Activated T-helper 2 cell treated with anti-CD3 and anti-CD28 coated beads, Interferon-gamma antibody, Interleukin-2, Interleukin-4, amounts not matched to agents 10 μg/mL and 5 μg/mL and 100 μg/mL, durations not matched to agents 14 hours and 24 hours and 36 hours (primary cell): ENCODE results near the gene ZBED1. TPM values are rescaled to one million over a fixed set of nuclear protein-coding genes. Genes with fewer than 3 reads are reported as not detected.
"Not testable (repeated sequence)": the region's sequence is repeated elsewhere in the genome, so short reads cannot be mapped to it uniquely, and the experiment has no call there.

Source experiments
- DNase-seq: peaks from one replicate; pipeline ENCODE4 v3.0.0; 2021; ENCODE audit warnings: low spot score
- H3K27ac Mint-ChIP-seq: one replicate; pipeline ENCODE4 v1.8.0; 2021; ENCODE audit warnings: mixed read lengths
- H3K27me3 Mint-ChIP-seq: one replicate; pipeline ENCODE4 v1.8.0; 2021; ENCODE audit warnings: low read depth, mixed read lengths
- H3K36me3 Mint-ChIP-seq: one replicate; pipeline ENCODE4 v1.8.0; 2021; ENCODE audit warnings: low read depth, mixed read lengths
- H3K4me1 Mint-ChIP-seq: one replicate; pipeline ENCODE4 v1.8.0; 2021; ENCODE audit warnings: low read depth, mixed read lengths
- H3K4me3 Mint-ChIP-seq: one replicate; pipeline ENCODE4 v1.8.0; 2021; ENCODE audit warnings: low read depth, mild to moderate bottlenecking, moderate library complexity, mixed read lengths
- H3K9me3 Mint-ChIP-seq: one replicate; pipeline ENCODE4 v1.8.0; 2021; ENCODE audit warnings: mixed read lengths
- intact Hi-C: fragments of 100-400 bp; cut with micrococcal nuclease; formaldehyde crosslinking; loops from one replicate; pipeline ENCODE4 v1.15.1; 2023
- total RNA-seq: library from RNA; stranded (reverse); gene quantifications from 2 replicates; pipeline ENCODE4 v1.2.3, GENCODE V29; 2022

ZBED1 gene
- total RNA-seq, 1 donor from 2014 or later = 37.3 TPM

DNA sequence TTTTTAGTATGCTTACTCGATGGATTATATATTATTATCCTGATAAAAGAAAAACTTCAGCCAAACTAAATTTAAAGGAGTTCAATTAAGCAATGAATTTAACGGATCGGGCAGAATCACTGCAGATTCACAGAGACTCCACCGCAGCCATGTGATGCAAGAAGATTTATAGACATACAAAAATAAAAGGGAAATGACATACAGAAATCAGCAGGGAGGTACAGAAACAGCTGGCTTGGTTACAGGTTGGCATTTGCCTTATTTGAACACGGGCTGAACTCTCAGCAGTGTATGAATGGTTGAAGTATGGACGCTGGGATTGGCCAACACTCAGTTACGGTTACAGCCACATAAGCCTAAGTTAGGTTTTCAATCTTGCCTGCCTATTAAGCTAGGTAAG is 35.4 kb upstream of the ZBED1 start:
- no peak for DNase-seq
- intact Hi-C loops = no loop called here
- Mint-ChIP-seq H3K4me3 (no peak overlapping the region), H3K27ac (no peak overlapping the region), H3K9me3 (no peaks in the 10 kb centered on the region), H3K36me3 (no peaks in the 10 kb centered on the region), H3K27me3 (no peaks in the 10 kb centered on the region), H3K4me1 (no peaks in the 10 kb centered on the region)

DNA sequence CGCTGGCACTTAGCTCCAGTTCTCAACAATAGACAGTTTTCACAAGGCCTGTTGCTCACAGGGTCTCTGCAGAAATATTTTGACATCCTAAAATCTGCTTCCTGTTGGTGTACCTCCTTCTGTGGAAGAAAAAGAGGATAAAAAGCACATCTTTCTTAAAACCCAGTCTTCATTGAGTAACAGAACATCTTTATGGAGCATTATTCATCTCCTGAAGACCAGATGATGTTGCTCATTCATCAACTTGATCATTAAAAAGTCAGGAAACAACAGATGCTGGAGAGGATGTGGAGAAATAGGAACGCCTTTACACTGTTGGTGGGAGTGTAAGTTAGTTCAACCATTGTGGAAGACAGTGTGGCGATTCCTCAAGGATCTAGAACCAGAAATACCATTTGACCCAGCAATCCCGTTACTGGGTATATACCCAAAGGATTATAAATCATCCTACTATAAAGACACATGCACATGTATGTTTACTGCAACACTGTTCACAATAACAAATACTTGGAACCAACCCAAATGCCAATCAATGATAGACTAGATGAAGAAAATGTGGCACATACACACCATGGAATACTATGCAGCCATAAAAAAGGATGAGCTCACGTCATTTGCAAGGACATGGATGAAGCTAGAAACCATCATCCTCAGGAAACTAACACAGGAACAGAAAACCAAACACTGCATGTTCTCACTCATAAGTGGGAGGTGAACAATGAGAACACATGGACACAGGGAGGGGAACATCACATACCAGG is 33.7 kb upstream of the ZBED1 start:
- H3K27ac Mint-ChIP-seq, H3K27me3 Mint-ChIP-seq, intact Hi-C loops, H3K4me3 Mint-ChIP-seq, H3K36me3 Mint-ChIP-seq, H3K4me1 Mint-ChIP-seq, DNase-seq, H3K9me3 Mint-ChIP-seq: not testable (repeated sequence)

DNA sequence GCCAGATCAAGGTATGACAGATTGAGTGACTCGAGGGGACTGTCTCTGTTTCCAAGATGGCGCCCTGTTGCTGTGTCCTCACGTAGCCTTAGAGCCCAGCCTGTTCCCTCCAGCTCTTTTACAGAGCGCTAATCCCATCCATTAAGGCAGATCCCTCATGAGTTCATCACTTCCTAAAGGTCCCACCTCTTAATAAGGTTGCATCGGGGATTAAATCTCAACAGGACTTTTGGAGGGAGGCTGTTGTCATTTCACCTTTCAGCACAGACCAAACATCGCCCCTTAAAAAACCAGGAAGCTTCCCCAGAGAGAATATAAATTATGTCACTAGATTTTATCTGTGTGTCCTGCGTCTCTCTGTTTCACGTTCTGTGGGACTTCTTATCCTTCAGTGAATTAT is 32.6 kb upstream of the ZBED1 start:
- H3K4me3 Mint-ChIP-seq = no peak overlapping the region
- no peaks in the 10 kb centered on the region for H3K9me3 Mint-ChIP-seq
- no peaks in the 10 kb centered on the region for H3K36me3 Mint-ChIP-seq
- no peak overlapping the region for H3K27ac Mint-ChIP-seq
- H3K27me3 Mint-ChIP-seq = no peaks in the 10 kb centered on the region
- no peaks in the 10 kb centered on the region for H3K4me1 Mint-ChIP-seq
- DNase-seq = no peak
- intact Hi-C loops = no loop called here

DNA sequence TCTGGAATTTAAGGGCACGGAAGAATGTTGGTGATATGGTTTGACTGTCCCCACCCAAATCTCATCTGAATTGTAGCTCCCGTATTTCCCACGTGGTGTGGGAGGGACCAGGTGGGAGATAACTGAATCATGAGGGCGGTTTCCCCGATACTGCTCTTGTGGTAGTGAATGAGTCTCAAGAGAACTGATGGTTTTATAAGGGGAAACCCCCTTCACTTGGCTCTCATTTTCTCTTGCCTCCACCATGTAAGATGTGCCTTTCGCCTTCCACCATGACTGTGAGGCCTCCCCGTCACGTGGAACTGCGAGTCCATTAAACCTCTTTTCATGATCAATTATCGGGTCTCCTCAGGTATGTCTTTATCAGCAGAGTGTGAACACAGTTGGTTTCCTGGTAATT is 25.6 kb upstream of the ZBED1 start:
- Mint-ChIP-seq H3K36me3 (no peaks in the 10 kb centered on the region), H3K9me3 (no peaks in the 10 kb centered on the region), H3K4me1 (no peaks in the 10 kb centered on the region), H3K27me3 (no peaks in the 10 kb centered on the region), H3K4me3 (no peak overlapping the region), H3K27ac (no peak overlapping the region)
- no peak for DNase-seq
- intact Hi-C loops = no loop called here

DNA sequence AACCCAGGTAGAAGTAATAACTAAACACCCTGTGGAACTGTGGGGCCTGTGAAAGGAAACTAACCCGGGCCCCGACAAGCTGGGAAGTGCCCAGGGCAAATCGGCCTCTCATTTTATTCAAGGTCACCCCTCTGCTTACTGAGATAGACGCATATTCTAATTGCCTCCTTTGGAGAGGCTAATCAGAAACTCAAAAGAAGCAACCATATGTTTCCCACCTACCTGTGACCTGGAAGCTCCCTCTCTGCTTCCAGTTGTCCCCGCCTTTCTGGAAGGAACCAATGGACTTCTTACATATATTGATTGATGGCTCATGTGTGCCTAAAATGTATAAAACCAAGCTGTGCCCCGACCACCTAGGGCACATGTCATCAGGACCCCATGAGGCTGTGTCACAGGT is 23.1 kb upstream of the ZBED1 start:
- Mint-ChIP-seq H3K4me1 (no peaks in the 10 kb centered on the region), H3K4me3 (no peak overlapping the region), H3K9me3 (no peaks in the 10 kb centered on the region), H3K36me3 (no peaks in the 10 kb centered on the region), H3K27me3 (no peaks in the 10 kb centered on the region), H3K27ac (no peak overlapping the region)
- intact Hi-C loops = no loop called here
- DNase-seq = no peak

DNA sequence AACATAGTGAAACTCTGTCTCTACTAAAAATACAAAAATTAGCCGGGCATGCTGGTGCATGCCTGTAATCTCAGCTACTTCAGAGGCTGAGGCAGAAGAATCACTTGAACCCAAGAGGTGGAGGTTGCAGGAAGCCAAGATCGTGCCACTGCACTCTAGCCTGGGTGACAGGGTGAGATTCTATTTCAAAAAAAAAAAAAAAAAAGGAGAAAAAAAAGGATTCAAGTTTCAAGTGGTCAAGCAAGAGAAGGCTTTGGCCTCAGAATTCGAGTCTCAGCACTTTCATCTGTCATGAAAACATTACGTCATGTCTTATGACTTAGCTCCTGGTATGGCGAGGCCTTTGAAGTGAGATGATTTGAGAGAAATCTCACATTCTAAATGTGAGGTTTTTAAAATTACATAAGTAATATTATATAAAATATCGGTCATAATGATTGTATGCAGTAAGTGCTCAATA is 21.2 kb upstream of the ZBED1 start:
- Mint-ChIP-seq H3K9me3 (no peaks in the 10 kb centered on the region), H3K27ac (no peak overlapping the region), H3K4me1 (no peaks in the 10 kb centered on the region), H3K27me3 (peaks cover 2% of the 10 kb centered on the region), H3K4me3 (no peak overlapping the region), H3K36me3 (no peaks in the 10 kb centered on the region)
- DNase-seq = no peak
- intact Hi-C loops = no loop called here

DNA sequence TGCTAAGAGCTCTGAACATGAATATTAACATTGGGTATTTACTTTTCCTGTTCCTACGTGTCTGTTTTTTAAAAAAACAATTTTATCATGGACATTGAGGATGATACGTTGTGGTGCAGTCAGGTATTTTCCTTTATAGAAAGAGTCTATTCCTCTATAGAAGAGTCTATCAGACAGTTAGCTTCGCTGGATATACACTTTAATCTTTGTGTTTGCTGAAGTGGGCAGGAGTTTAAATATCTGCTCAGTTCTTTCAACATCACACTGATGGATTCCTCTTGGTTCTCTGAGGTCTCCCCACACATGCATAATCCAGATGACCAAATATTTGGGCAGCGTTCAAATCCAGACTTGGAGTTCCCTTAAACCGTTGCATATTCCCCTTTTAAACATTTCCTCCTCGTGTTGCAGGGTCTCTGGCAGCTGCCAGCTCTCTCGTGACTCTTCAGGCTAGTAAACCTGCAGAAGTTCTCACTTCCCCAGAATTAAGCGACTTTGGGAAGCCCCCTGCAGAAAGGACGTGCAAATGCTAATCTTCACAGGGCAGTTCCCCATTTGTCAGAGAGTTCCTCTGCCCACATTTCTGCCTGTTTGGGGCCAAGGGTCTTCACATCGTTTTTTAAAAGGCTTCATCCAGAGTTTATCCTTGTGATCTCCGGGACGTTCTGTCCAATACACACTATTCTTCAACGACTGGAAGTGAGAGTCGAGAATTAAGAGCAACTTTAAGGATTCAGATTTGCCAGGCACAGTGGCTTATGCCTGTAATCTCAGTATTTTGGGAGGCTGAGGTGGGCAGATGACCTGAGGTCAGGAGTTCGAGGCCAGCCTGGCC is 20.5 kb upstream of the ZBED1 start:
- Mint-ChIP-seq H3K27me3 (peaks cover 4% of the 10 kb centered on the region), H3K4me1 (no peaks in the 10 kb centered on the region), H3K27ac (no peak overlapping the region), H3K4me3 (no peak overlapping the region), H3K9me3 (no peaks in the 10 kb centered on the region), H3K36me3 (no peaks in the 10 kb centered on the region)
- no peak for DNase-seq
- intact Hi-C loops = no loop called here

DNA sequence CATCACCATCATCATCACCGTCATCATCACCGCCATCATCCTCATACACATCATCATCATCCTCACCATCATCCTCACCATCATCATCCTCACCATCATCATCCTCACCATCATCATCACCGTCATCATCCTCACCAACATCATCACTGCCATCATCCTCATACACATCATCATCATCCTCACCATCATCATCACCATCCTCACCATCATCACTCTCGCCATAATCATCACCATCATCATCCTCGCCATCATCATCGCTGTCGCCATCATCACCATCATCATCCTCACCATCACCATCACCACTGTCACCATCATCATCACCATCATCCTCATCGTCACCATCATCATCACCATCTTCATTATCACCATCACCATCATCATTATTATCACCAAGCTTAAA is 19.8 kb upstream of the ZBED1 start:
- no peak for DNase-seq
- Mint-ChIP-seq H3K9me3 (no peaks in the 10 kb centered on the region), H3K27ac (no peak overlapping the region), H3K4me3 (no peak overlapping the region), H3K36me3 (no peaks in the 10 kb centered on the region), H3K27me3 (peaks cover 4% of the 10 kb centered on the region), H3K4me1 (no peaks in the 10 kb centered on the region)
- intact Hi-C loops = no loop called here

DNA sequence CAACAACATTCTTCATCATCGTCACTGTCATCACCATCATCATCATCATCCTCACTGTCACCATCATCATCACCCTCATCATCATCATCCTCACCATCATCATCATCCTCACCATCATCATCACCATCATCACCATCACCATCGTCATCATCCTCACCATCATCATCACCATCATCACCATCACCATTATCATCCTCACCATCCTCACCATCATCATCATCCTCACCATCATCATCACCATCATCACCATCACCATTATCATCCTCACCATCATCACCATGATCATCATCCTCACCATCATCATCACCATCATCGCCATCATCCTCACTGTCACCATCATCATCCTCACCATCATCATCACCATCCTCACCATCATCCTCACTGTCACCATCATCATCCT is 18.9 kb upstream of the ZBED1 start:
- H3K27me3 Mint-ChIP-seq, H3K36me3 Mint-ChIP-seq, H3K27ac Mint-ChIP-seq, DNase-seq, intact Hi-C loops, H3K9me3 Mint-ChIP-seq, H3K4me1 Mint-ChIP-seq, H3K4me3 Mint-ChIP-seq: not testable (repeated sequence)

DNA sequence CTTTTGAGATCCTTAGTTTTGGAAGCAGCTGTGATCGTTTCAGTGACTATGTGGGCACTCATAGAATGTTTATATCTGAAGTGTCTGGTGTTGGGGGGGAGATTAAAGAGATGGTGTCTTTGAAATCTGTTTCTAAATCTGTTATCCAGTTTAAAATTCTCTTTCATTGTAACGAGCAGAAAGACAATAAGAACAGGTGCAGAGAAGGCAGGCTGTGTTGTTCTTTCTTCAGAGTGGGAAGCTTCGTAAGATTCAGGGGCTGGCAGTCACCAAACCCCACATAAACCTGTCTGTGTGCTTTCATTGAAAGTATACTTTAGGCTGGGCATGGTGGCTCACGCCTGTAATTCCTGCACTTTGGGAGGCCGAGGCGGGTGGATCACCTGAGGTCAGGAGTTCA is 16.3 kb upstream of the ZBED1 start:
- Mint-ChIP-seq H3K36me3 (no peaks in the 10 kb centered on the region), H3K4me1 (no peaks in the 10 kb centered on the region)
- intact Hi-C loops = no loop called here

DNA sequence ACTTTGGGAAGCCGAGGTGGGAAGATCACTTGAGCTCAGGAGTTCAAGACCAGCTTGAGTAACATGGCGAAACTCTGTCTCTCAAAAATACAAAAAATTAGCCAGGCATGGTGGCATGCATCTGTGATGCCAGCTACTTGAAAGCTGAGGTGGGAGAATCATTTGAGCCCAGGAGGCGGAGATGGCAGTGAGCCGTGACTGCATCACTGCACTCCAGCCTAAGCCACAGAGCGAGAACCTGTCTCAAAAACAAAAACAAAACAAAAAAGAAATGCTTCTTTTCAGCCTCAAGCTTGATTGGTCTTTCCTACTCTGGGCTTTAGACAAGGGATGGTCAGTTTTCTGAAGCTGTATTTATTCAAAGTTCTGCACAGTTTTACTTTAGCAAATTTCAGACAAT is 15.8 kb upstream of the ZBED1 start:
- Mint-ChIP-seq H3K27me3 (peaks cover 4% of the 10 kb centered on the region), H3K4me3 (no peak overlapping the region), H3K9me3 (no peaks in the 10 kb centered on the region), H3K4me1 (no peaks in the 10 kb centered on the region), H3K36me3 (no peaks in the 10 kb centered on the region), H3K27ac (no peak overlapping the region)
- no peak for DNase-seq
- intact Hi-C loops = no loop called here

More for the DNA sequence above, 16.3 kb upstream of the ZBED1 start:
- H3K4me3 Mint-ChIP-seq = no peak overlapping the region
- peaks cover 4% of the 10 kb centered on the region for H3K27me3 Mint-ChIP-seq
- no peak for DNase-seq
- H3K27ac Mint-ChIP-seq = no peak overlapping the region
- H3K9me3 Mint-ChIP-seq = no peaks in the 10 kb centered on the region

DNA sequence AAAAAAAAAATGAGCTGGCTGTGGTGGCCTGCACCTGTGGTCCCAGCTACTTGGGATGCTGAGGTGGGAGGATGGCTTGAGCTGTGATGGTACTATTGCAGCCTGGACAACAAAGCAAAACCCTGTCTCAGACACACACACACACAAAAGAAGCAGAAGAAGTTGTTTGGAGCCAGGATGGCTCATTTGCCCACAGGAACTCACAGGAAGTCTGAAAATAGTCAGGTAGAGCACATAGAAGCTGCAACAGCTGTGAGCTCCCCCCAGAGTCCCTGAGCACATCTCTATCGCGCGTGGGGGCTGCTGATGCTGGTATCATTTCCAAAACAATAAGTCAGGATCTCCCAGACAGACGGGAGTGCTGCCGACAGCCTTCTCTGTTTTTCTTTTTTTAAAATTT is 13.4 kb upstream of the ZBED1 start:
- no peak for DNase-seq
- Mint-ChIP-seq H3K9me3 (no peaks in the 10 kb centered on the region), H3K4me1 (no peaks in the 10 kb centered on the region), H3K27ac (no peak overlapping the region), H3K36me3 (no peaks in the 10 kb centered on the region), H3K4me3 (no peak overlapping the region), H3K27me3 (peaks cover 4% of the 10 kb centered on the region)
- intact Hi-C loops = no loop called here

DNA sequence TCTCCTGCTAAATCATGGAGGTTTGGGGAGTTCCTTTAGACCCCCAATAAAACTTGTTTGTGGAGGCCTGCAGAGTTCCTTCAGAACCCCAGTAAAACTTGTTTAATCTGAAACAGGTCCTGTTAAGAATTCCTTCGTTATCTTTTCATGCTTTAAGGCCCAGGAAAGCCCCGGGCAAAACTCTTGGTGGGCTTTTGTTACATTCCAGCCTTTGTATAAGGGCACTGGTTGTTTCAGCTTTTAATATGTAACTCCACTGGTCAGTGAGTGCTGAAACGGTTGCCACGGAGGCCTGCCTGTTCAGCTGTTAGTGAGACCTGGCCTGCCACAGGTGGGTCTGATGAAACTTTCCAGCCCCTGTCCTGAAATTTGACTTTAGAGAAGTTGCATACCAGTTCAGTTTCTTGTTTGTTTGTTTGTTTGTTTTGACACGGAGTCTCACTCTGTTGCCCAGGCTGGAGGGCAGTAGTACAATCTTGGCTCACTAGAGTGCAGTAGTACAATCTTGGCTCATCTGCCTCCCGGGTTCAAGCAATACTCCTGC is 12.4 kb upstream of the ZBED1 start:
- intact Hi-C loops = no loop called here
- no peaks in the 10 kb centered on the region for H3K4me1 Mint-ChIP-seq
- DNase-seq = no peak
- peaks cover 4% of the 10 kb centered on the region for H3K27me3 Mint-ChIP-seq
- no peaks in the 10 kb centered on the region for H3K36me3 Mint-ChIP-seq
- no peak overlapping the region for H3K4me3 Mint-ChIP-seq
- H3K9me3 Mint-ChIP-seq = no peaks in the 10 kb centered on the region
- no peak overlapping the region for H3K27ac Mint-ChIP-seq
